Measurements from ENCODE around the gene KCNQ4. TPM values are rescaled to one million over a fixed set of nuclear protein-coding genes. Genes with fewer than 3 reads are reported as not detected.

The KCNQ4 gene
- total RNA-seq, 2 experiments from 2014 or later = 0.38 to 0.43 TPM

- POLR2A ChIA-PET = interaction anchor here (1.1 to 1.3 kb wide), 3 partner anchors 10 to 24 kb away, joined by 3 to 4 read pairs (median 3); no protein-coding TSS in a partner anchor
- no peak overlapping the region for H3K27ac Mint-ChIP-seq
- H3K4me3 Mint-ChIP-seq = no peak overlapping the region
- CTCF ChIA-PET = interaction anchor here (1.1 to 5.7 kb wide), 4 partner anchors 10 to 51 kb away, joined by 3 to 50 read pairs (median 4); no protein-coding TSS in a partner anchor
- no peak for ATAC-seq
- H3K9me3 Mint-ChIP-seq = no peaks in the 10 kb centered on the region
- no peaks in the 10 kb centered on the region for H3K27me3 Mint-ChIP-seq
- TF ChIP-seq, protein P1, sequence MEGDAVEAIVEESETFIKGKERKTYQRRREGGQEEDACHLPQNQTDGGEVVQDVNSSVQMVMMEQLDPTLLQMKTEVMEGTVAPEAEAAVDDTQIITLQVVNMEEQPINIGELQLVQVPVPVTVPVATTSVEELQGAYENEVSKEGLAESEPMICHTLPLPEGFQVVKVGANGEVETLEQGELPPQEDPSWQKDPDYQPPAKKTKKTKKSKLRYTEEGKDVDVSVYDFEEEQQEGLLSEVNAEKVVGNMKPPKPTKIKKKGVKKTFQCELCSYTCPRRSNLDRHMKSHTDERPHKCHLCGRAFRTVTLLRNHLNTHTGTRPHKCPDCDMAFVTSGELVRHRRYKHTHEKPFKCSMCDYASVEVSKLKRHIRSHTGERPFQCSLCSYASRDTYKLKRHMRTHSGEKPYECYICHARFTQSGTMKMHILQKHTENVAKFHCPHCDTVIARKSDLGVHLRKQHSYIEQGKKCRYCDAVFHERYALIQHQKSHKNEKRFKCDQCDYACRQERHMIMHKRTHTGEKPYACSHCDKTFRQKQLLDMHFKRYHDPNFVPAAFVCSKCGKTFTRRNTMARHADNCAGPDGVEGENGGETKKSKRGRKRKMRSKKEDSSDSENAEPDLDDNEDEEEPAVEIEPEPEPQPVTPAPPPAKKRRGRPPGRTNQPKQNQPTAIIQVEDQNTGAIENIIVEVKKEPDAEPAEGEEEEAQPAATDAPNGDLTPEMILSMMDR (IDR thresholded peaks at IDR 0.05) = no peak
- DNase-seq = no peak
- intact Hi-C loops (cut with micrococcal nuclease) = no loop called here
- H3K36me3 Mint-ChIP-seq (ENCODE audit: low read depth) = no peaks in the 10 kb centered on the region
- peaks cover 58% of the 10 kb centered on the region for H3K4me1 Mint-ChIP-seq (ENCODE audit: low read depth)
These were observed 15.0 kb downstream of the KCNQ4 start for GRCh38 chr1:40798366-40799281.

DNA sequence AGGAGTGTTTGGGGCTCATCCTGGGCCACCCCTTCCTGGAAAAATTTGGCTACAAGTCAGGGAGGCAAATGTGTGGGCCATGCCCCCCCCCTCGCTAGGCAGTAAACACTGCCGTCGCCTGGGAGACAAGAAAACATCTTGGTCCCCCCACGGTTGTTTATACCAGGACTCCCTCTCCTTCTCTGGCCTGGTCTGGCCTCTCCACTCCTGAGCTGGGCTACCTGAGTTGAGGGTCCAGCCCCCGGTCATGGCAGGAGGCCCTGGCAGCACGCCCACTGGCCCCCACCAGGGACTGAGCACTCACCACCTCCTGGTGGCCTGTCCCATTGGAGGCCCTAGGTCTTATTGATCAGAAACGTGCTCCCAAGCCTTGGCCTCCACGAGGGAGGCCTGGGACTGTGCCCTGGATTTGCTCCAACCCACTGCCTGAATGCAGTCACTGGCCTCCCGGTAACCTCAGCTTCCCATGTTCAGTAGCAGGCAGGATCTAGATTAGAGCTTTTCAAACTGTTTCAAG lies 15.8 kb downstream of the KCNQ4 start:
- TF ChIP-seq, protein P1 (IDR thresholded peaks at IDR 0.05) = no peak
- H3K36me3 Mint-ChIP-seq (ENCODE audit: low read depth) = no peaks in the 10 kb centered on the region
- ATAC-seq = no peak
- intact Hi-C loops (cut with micrococcal nuclease) = no loop called here
- no peaks in the 10 kb centered on the region for H3K9me3 Mint-ChIP-seq
- H3K4me3 Mint-ChIP-seq = no peak overlapping the region
- no peak overlapping the region for H3K27ac Mint-ChIP-seq
- DNase-seq = no peak
- CTCF ChIA-PET = interaction anchor here (5.7 kb wide), 1 partner anchor 26 kb away, joined by 50 read pairs; no protein-coding TSS in a partner anchor
- no peaks in the 10 kb centered on the region for H3K27me3 Mint-ChIP-seq
- peaks cover 50% of the 10 kb centered on the region for H3K4me1 Mint-ChIP-seq (ENCODE audit: low read depth)
- POLR2A ChIA-PET = no interaction called here

GRCh38 chr1:40801742-40802077 lies 18.1 kb downstream of the KCNQ4 start:
- Mint-ChIP-seq H3K4me1 (ENCODE audit: low read depth) (peaks cover 33% of the 10 kb centered on the region), H3K9me3 (no peaks in the 10 kb centered on the region), H3K27me3 (no peaks in the 10 kb centered on the region), H3K27ac (no peak overlapping the region), H3K4me3 (peak overlapping the region; percentile 46), H3K36me3 (ENCODE audit: low read depth) (no peaks in the 10 kb centered on the region)
- TF ChIP-seq, protein P1 (IDR thresholded peaks at IDR 0.05) = no peak
- CTCF ChIA-PET = no interaction called here
- DNase-seq (no peak), ATAC-seq (no peak)
- intact Hi-C loops (cut with micrococcal nuclease) = no loop called here
- POLR2A ChIA-PET = interaction anchor here (0.6 kb wide), 1 partner anchor 158 kb away, joined by 3 read pairs; no protein-coding TSS in a partner anchor

DNA sequence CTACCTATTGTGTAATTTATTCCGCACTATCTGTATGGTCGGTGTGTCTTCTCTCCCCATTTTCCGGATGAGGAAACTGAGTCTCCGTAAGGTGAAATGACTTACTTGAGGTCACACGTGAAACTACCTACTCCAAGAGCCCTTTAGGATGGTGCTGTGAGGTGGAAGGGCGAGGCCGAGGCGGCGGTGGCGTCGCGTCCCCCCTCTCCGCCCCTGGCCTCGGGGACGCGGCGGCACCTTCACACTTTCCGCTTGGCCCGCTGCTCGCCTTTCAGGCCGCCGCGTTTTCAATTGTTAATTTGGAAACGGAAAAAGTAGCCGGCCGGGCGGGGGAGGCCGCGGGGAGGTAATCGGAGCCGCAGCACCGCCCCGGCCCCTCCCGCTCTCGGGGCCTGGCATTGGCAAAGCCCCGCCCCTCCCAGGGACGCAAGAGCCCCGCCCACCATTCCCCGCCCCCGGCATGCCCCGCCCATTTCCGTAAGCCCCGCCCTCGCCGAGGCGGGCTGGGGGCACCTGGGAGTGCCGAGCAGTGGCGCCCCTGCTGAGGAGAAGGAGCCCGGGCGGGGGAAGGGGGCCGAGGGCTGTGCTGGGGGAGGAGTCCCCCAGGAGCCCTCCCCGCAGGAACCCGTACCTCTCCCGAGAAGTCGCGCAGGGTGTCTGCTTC lies 18.6 kb downstream of the KCNQ4 start:
- DNase-seq (peak; percentile 91), ATAC-seq (peak; percentile 96)
- CTCF ChIA-PET = interaction anchor here (4.3 kb wide), 1 partner anchor 27 kb away, joined by 22 read pairs; no protein-coding TSS in a partner anchor
- no peaks in the 10 kb centered on the region for H3K27me3 Mint-ChIP-seq
- no peaks in the 10 kb centered on the region for H3K36me3 Mint-ChIP-seq (ENCODE audit: low read depth)
- peak overlapping the region; percentile 46 for H3K4me3 Mint-ChIP-seq
- POLR2A ChIA-PET = interaction anchor here (0.6 to 1.3 kb wide), 2 partner anchors 16 to 157 kb away, joined by 3 read pairs; no protein-coding TSS in a partner anchor
- H3K9me3 Mint-ChIP-seq = no peaks in the 10 kb centered on the region
- intact Hi-C loops (cut with micrococcal nuclease) = no loop called here
- TF ChIP-seq, protein P1 (IDR thresholded peaks at IDR 0.05) = no peak
- H3K4me1 Mint-ChIP-seq (ENCODE audit: low read depth) = peaks cover 28% of the 10 kb centered on the region
- H3K27ac Mint-ChIP-seq = no peak overlapping the region

Data from activated CD8-positive, alpha-beta T cell treated with anti-CD3 and anti-CD28 coated beads for 36 hours (primary cell).